Activated gamma-delta T cell (primary cell): ENCODE measurements around the gene PFN1.
A peak's percentile ranks its signal among the peaks of the same experiment; 100 is the strongest.
"Not testable (repeated sequence)": the region's sequence is repeated elsewhere in the genome, so short reads cannot be mapped to it uniquely, and the experiment has no call there.

Experiments
- DNase-seq: peaks from one replicate; lab custom pipeline; 2025; lab: John Stamatoyannopoulos, UW

PFN1 gene

GRCh38 chr17:4921320-4921719, 27.0 kb downstream of the PFN1 start:
- DNase-seq, result no peak

GRCh38 chr17:4920351-4921048, 27.8 kb downstream of the PFN1 start:
- DNase-seq, result no peak

- no peak for DNase-seq
These were observed 28.8 kb downstream of the PFN1 start for GRCh38 chr17:4919511-4920047.

GRCh38 chr17:4914551-4914950, 33.8 kb downstream of the PFN1 start:
- DNase-seq, result not testable (repeated sequence)

GRCh38 chr17:4913994-4914393, 34.3 kb downstream of the PFN1 start:
- DNase-seq, result no peak

GRCh38 chr17:4908711-4909496, 39.4 kb downstream of the PFN1 start:
- no peak for DNase-seq

- no peak for DNase-seq
These were observed 40.0 kb downstream of the PFN1 start for GRCh38 chr17:4908301-4908700.

GRCh38 chr17:4906642-4907041, 41.7 kb downstream of the PFN1 start:
- DNase-seq, result not testable (repeated sequence)

GRCh38 chr17:4903051-4903818, 45.1 kb downstream of the PFN1 start, which contains the start of gene CHRNE:
TSS of gene CHRNE (minus strand) at chr17:4903098. CDS start at chr17:4903063, 35 bp downstream.
- peak; percentile 32 for DNase-seq

GRCh38 chr17:4902540-4902939, 45.8 kb downstream of the PFN1 start:
- DNase-seq, result no peak

GRCh38 chr17:4901648-4902344, 46.5 kb downstream of the PFN1 start:
- DNase-seq, result no peak

GRCh38 chr17:4901108-4901647, 47.2 kb downstream of the PFN1 start:
- no peak for DNase-seq

- peak; percentile 44 for DNase-seq
These were observed 47.9 kb downstream of the PFN1 start for GRCh38 chr17:4900231-4901107.

- peak; percentile 89 for DNase-seq
These were observed 48.7 kb downstream of the PFN1 start, which contains the start of gene C17orf107 for GRCh38 chr17:4899341-4900230. TSS of gene C17orf107 (plus strand) at chr17:4899536. CDS start at chr17:4899763, 227 bp downstream.

GRCh38 chr17:4898927-4899326, 49.4 kb downstream of the PFN1 start:
- DNase-seq, result peak; percentile 39

- no peak for DNase-seq
These were observed 50.0 kb downstream of the PFN1 start for GRCh38 chr17:4898351-4898750.

GRCh38 chr17:4897785-4898184, 50.5 kb downstream of the PFN1 start:
- no peak for DNase-seq

- DNase-seq, result no peak
These were observed 51.1 kb downstream of the PFN1 start for GRCh38 chr17:4897198-4897687.
